Ammon's horn (tissue), 1 donor: Measurements from ENCODE around the gene NUMA1.

Experiments used
- DNase-seq: peaks from one replicate; pipeline ENCODE4 v3.0.0-alpha.2; 2016; ENCODE audit warnings: low spot score

Gene NUMA1

GRCh38 chr11:72001834-72002591, 78.3 kb downstream of the NUMA1 start:
- no peak for DNase-seq

GRCh38 chr11:72001285-72001684, 79.1 kb downstream of the NUMA1 start:
- no peak for DNase-seq

GRCh38 chr11:72000202-72000867, 80.0 kb downstream of the NUMA1 start:
- DNase-seq: no peak

- no peak for DNase-seq
Measured at GRCh38 chr11:71999798-72000197, 80.5 kb downstream of the NUMA1 start.

- no peak for DNase-seq
Measured at GRCh38 chr11:71999362-71999761, 81.0 kb downstream of the NUMA1 start.

GRCh38 chr11:71998649-71999310, 81.6 kb downstream of the NUMA1 start, which contains the start of gene IL18BP:
Gene IL18BP, plus strand, starts transcription at chr11:71998909. Its CDS starts 1,076 bp downstream, at chr11:71999985.
- DNase-seq: peak; percentile 69

GRCh38 chr11:71998061-71998460, 82.3 kb downstream of the NUMA1 start:
- DNase-seq: no peak

GRCh38 chr11:71997594-71997993, 82.7 kb downstream of the NUMA1 start:
- DNase-seq: no peak

GRCh38 chr11:71996946-71997345, 83.4 kb downstream of the NUMA1 start:
- DNase-seq: no peak

GRCh38 chr11:71996517-71996916, 83.8 kb downstream of the NUMA1 start:
- DNase-seq: no peak

GRCh38 chr11:71995726-71996291, 84.5 kb downstream of the NUMA1 start:
- DNase-seq: no peak

- no peak for DNase-seq
Measured at GRCh38 chr11:71994786-71995185, 85.6 kb downstream of the NUMA1 start.

GRCh38 chr11:71992136-71992730, 88.1 kb downstream of the NUMA1 start:
- no peak for DNase-seq

- peak; percentile 68 for DNase-seq
Measured at GRCh38 chr11:71991494-71991893, 88.8 kb downstream of the NUMA1 start.

GRCh38 chr11:71990701-71991100, 89.6 kb downstream of the NUMA1 start:
- no peak for DNase-seq

- no peak for DNase-seq
Measured at GRCh38 chr11:71988050-71988449, 92.3 kb downstream of the NUMA1 start.

- DNase-seq: no peak
Measured at GRCh38 chr11:71987521-71987920, 92.8 kb downstream of the NUMA1 start.

- DNase-seq: no peak
Measured at GRCh38 chr11:71986131-71986530, 94.2 kb downstream of the NUMA1 start.

- DNase-seq: peak; percentile 49
Measured at GRCh38 chr11:71979602-71980001, 100.7 kb downstream of the NUMA1 start.

GRCh38 chr11:71979094-71979493, 101.2 kb downstream of the NUMA1 start:
- no peak for DNase-seq

- peak; percentile 76 for DNase-seq
Measured at GRCh38 chr11:71977743-71978418, 102.5 kb downstream of the NUMA1 start.

GRCh38 chr11:71977090-71977489, 103.3 kb downstream of the NUMA1 start:
- no peak for DNase-seq
